ENCODE results near the gene TGFA. TPM values are rescaled to one million over a fixed set of nuclear protein-coding genes. Genes with fewer than 3 reads are reported as not detected.

TGFA gene
- total and polyA plus RNA-seq, 2 donors from 2014 or later, result 8.3 to 30.8 TPM

GRCh38 chr2:70498528-70498927 is 55.1 kb downstream of the TGFA start:
- H3K4me3 ChIP-seq (ENCODE audit: low read length in 3 of 3), result no peak overlapping the region
- DNase-seq (no peak), FAIRE-seq (no peak)
- no peak overlapping the region for H3K9ac ChIP-seq (ENCODE audit: low read length in 3 of 3)
- H3K9me3 ChIP-seq (ENCODE audit: control insufficient read depth in 2 of 3, insufficient read depth in 1 of 3, low read length in 3 of 3), result no peaks in the 10 kb centered on the region
- intact Hi-C loops (cut with DNase I), result no loop called here
- no peaks in the 10 kb centered on the region for H3K36me3 ChIP-seq (ENCODE audit: control insufficient read depth in 2 of 3, insufficient read depth in 3 of 3, low read length in 3 of 3)
- H3K4me1 ChIP-seq (ENCODE audit: control insufficient read depth in 2 of 3, insufficient read depth in 2 of 3, low read depth in 1 of 3, low read length in 3 of 3), result no peaks in the 10 kb centered on the region
- H3K27ac ChIP-seq (ENCODE audit: low read depth in 2 of 2, low read length in 2 of 2), result no peak overlapping the region
- TF ChIP-seq CTCF (IDR thresholded peaks at IDR 0.05; ENCODE audit: borderline replicate concordance, extremely low read depth, insufficient read depth), result no peak
- H3K27me3 ChIP-seq (ENCODE audit: control insufficient read depth, insufficient read depth, low read length), result no peaks in the 10 kb centered on the region

- Histone ChIP-seq H3K27ac (ENCODE audit: low read depth in 2 of 2, low read length in 2 of 2) (no peak overlapping the region), H3K4me3 (ENCODE audit: low read length in 3 of 3) (no peak overlapping the region), H3K36me3 (ENCODE audit: control insufficient read depth in 2 of 3, insufficient read depth in 3 of 3, low read length in 3 of 3) (no peaks in the 10 kb centered on the region), H3K9ac (ENCODE audit: low read length in 3 of 3) (no peak overlapping the region), H3K27me3 (ENCODE audit: control insufficient read depth, insufficient read depth, low read length) (no peaks in the 10 kb centered on the region), H3K9me3 (ENCODE audit: control insufficient read depth in 2 of 3, insufficient read depth in 1 of 3, low read length in 3 of 3) (no peaks in the 10 kb centered on the region), H3K4me1 (ENCODE audit: control insufficient read depth in 2 of 3, insufficient read depth in 2 of 3, low read depth in 1 of 3, low read length in 3 of 3) (no peaks in the 10 kb centered on the region)
- TF ChIP-seq CTCF (IDR thresholded peaks at IDR 0.05; ENCODE audit: borderline replicate concordance, extremely low read depth, insufficient read depth), result no peak
- DNase-seq (no peak), FAIRE-seq (no peak)
- intact Hi-C loops (cut with DNase I), result no loop called here
Observed at GRCh38 chr2:70498054-70498453, 55.6 kb downstream of the TGFA start.

GRCh38 chr2:70496819-70497218 is 56.8 kb downstream of the TGFA start:
- no peak overlapping the region for H3K9ac ChIP-seq (ENCODE audit: low read length in 3 of 3)
- TF ChIP-seq CTCF (IDR thresholded peaks at IDR 0.05; ENCODE audit: borderline replicate concordance, extremely low read depth, insufficient read depth), result no peak
- H3K36me3 ChIP-seq (ENCODE audit: control insufficient read depth in 2 of 3, insufficient read depth in 3 of 3, low read length in 3 of 3), result no peaks in the 10 kb centered on the region
- intact Hi-C loops (cut with DNase I), result no loop called here
- H3K4me1 ChIP-seq (ENCODE audit: control insufficient read depth in 2 of 3, insufficient read depth in 2 of 3, low read depth in 1 of 3, low read length in 3 of 3), result no peaks in the 10 kb centered on the region
- no peak for DNase-seq
- H3K9me3 ChIP-seq (ENCODE audit: control insufficient read depth in 2 of 3, insufficient read depth in 1 of 3, low read length in 3 of 3), result no peaks in the 10 kb centered on the region
- no peak for FAIRE-seq
- no peaks in the 10 kb centered on the region for H3K27me3 ChIP-seq (ENCODE audit: control insufficient read depth, insufficient read depth, low read length)
- no peak overlapping the region for H3K27ac ChIP-seq (ENCODE audit: low read depth in 2 of 2, low read length in 2 of 2)
- H3K4me3 ChIP-seq (ENCODE audit: low read length in 3 of 3), result no peak overlapping the region

GRCh38 chr2:70494293-70494886 is 59.2 kb downstream of the TGFA start:
- no peak for FAIRE-seq
- H3K4me3 ChIP-seq (ENCODE audit: low read length in 3 of 3), result no peak overlapping the region
- H3K4me1 ChIP-seq (ENCODE audit: control insufficient read depth in 2 of 3, insufficient read depth in 2 of 3, low read depth in 1 of 3, low read length in 3 of 3), result no peaks in the 10 kb centered on the region
- no peak for TF ChIP-seq CTCF (IDR thresholded peaks at IDR 0.05; ENCODE audit: borderline replicate concordance, extremely low read depth, insufficient read depth)
- intact Hi-C loops (cut with DNase I), result no loop called here
- H3K9ac ChIP-seq (ENCODE audit: low read length in 3 of 3), result no peak overlapping the region
- no peaks in the 10 kb centered on the region for H3K27me3 ChIP-seq (ENCODE audit: control insufficient read depth, insufficient read depth, low read length)
- no peak for DNase-seq
- H3K27ac ChIP-seq (ENCODE audit: low read depth in 2 of 2, low read length in 2 of 2), result no peak overlapping the region
- no peaks in the 10 kb centered on the region for H3K9me3 ChIP-seq (ENCODE audit: control insufficient read depth in 2 of 3, insufficient read depth in 1 of 3, low read length in 3 of 3)
- no peaks in the 10 kb centered on the region for H3K36me3 ChIP-seq (ENCODE audit: control insufficient read depth in 2 of 3, insufficient read depth in 3 of 3, low read length in 3 of 3)

Data from kidney (tissue), 14 donors.